GM23338 (cell line): ENCODE results near the gene TDRD1. TPM values are rescaled to one million over a fixed set of nuclear protein-coding genes. Genes with fewer than 3 reads are reported as not detected.

Experiments
- ATAC-seq: fragments of 200-7000 bp; cut with Tn5 transposase; 3 replicates; pipeline ENCODE4 v1.9.1; 2020
- DNase-seq: peaks from one replicate; pipeline ENCODE4 v3.0.0-alpha.2; 2015; ENCODE audit warnings: low spot score
- H2AFZ ChIP-seq: fragments of 200-600 bp; sonication (generic); 2 replicates; pipeline ENCODE4 v1.8.0; 2016; ENCODE audit warnings: antibody characterized with exemption, mild to moderate bottlenecking, moderate library complexity
- H3F3A ChIP-seq: fragments of 200-600 bp; sonication (generic); replicated peaks from 2 replicates; pipeline ENCODE4 v1.8.0; 2017; ENCODE audit warnings: antibody characterized with exemption, mixed run types, low read depth
- H3K27ac ChIP-seq: fragments of 200-600 bp; sonication (generic); 2 replicates; pipeline ENCODE4 v1.6.1; 2016; ENCODE audit warnings: low read depth
- H3K27me3 ChIP-seq: fragments of 200-600 bp; sonication (generic); 2 replicates; pipeline ENCODE4 v1.8.0; 2016; ENCODE audit warnings: mild to moderate bottlenecking, mixed run types, moderate library complexity; ENCODE audit not compliant: insufficient read depth
- H3K36me3 ChIP-seq: fragments of 200-600 bp; sonication (generic); 2 replicates; pipeline ENCODE4 v1.8.0; 2016; ENCODE audit warnings: mild to moderate bottlenecking; ENCODE audit not compliant: insufficient read depth
- H3K4me1 ChIP-seq: fragments of 200-600 bp; sonication (generic); 2 replicates; pipeline ENCODE4 v1.8.0; 2016; ENCODE audit warnings: mild to moderate bottlenecking, moderate library complexity; ENCODE audit not compliant: insufficient read depth
- H3K4me2 ChIP-seq: fragments of 200-600 bp; sonication (generic); 2 replicates; pipeline ENCODE4 v1.7.1; 2017; ENCODE audit warnings: mixed run types
- H3K4me3 ChIP-seq: fragments of 200-600 bp; sonication (generic); 2 replicates; pipeline ENCODE4 v1.6.1; 2016; ENCODE audit warnings: mixed run types
- H3K79me2 ChIP-seq: fragments of 200-600 bp; sonication (generic); replicated peaks from 2 replicates; pipeline ENCODE4 v1.8.0; 2017; ENCODE audit warnings: mild to moderate bottlenecking; ENCODE audit not compliant: insufficient read depth
- H3K9me2 ChIP-seq: fragments of 200-600 bp; sonication (generic); 2 replicates; pipeline ENCODE4 v1.8.0; 2017; ENCODE audit not compliant: insufficient read depth
- H4K20me1 ChIP-seq: fragments of 200-600 bp; sonication (generic); replicated peaks from 2 replicates; pipeline ENCODE4 v1.8.0; 2017; ENCODE audit warnings: mild to moderate bottlenecking; ENCODE audit not compliant: insufficient read depth
- H3K27ac Mint-ChIP-seq: 2 replicates; pipeline ENCODE4 v1.8.0; 2020; ENCODE audit warnings: inconsistent platforms, mild to moderate bottlenecking, moderate library complexity, mixed read lengths
- H3K27me3 Mint-ChIP-seq: 3 replicates; pipeline ENCODE4 v1.8.0; 2022; ENCODE audit warnings: low read depth, mild to moderate bottlenecking, moderate library complexity, mixed read lengths, inconsistent platforms; ENCODE audit not compliant: insufficient read depth, poor library complexity
- H3K36me3 Mint-ChIP-seq: 3 replicates; pipeline ENCODE4 v1.8.0; 2021; ENCODE audit warnings: low read depth, mild to moderate bottlenecking, inconsistent platforms, moderate library complexity, mixed read lengths
- H3K4me1 Mint-ChIP-seq: 3 replicates; pipeline ENCODE4 v1.8.0; 2020; ENCODE audit warnings: mild to moderate bottlenecking, inconsistent platforms, mixed read lengths
- H3K4me3 Mint-ChIP-seq: 3 replicates; pipeline ENCODE4 v1.8.0; 2021; ENCODE audit warnings: moderate library complexity, mild to moderate bottlenecking, inconsistent platforms, mixed read lengths
- H3K9me3 Mint-ChIP-seq: 3 replicates; pipeline ENCODE4 v1.8.0; 2020; ENCODE audit warnings: moderate library complexity, mild to moderate bottlenecking, inconsistent platforms, mixed read lengths
- CREB1 ChIP-seq: fragments of 250-450 bp; sonication (Bioruptor Pico); IDR thresholded peaks from 2 replicates; pipeline ENCODE4 v1.5.0; 2020; ENCODE audit warnings: low read depth, mild to moderate bottlenecking, moderate library complexity
- EZH2 ChIP-seq: fragments of 200-600 bp; sonication (generic); IDR thresholded peaks from one replicate; pipeline ENCODE4 v1.8.0; 2017; ENCODE audit warnings: antibody characterized with exemption, mild to moderate bottlenecking, low read depth; ENCODE audit not compliant: unreplicated experiment
- EZH2phosphoT487 ChIP-seq: fragments of 200-600 bp; sonication (generic); IDR thresholded peaks from one replicate; pipeline ENCODE4 v1.8.1; 2018; ENCODE audit warnings: antibody characterized with exemption; ENCODE audit not compliant: unreplicated experiment
- JUNB ChIP-seq: IDR thresholded peaks from one replicate; pipeline ENCODE4 v1.6.1; 2016; ENCODE audit warnings: antibody characterized with exemption; ENCODE audit not compliant: unreplicated experiment
- NANOG ChIP-seq: IDR thresholded peaks from 2 replicates; pipeline ENCODE4 v1.6.1; 2016; ENCODE audit warnings: antibody characterized with exemption, borderline replicate concordance
- POLR2AphosphoS5 ChIP-seq: IDR thresholded peaks from 2 replicates; pipeline ENCODE4 v1.6.1; 2016; ENCODE audit warnings: antibody characterized with exemption, low read depth
- STAT1 ChIP-seq: IDR thresholded peaks from one replicate; pipeline ENCODE4 v1.6.1; 2016; ENCODE audit warnings: antibody characterized with exemption; ENCODE audit not compliant: unreplicated experiment
- ZNF114 ChIP-seq: fragments of 250-450 bp; sonication (Bioruptor Pico); IDR thresholded peaks from 2 replicates; pipeline ENCODE4 v1.5.0; 2020; ENCODE audit warnings: mild to moderate bottlenecking, moderate library complexity
- ZNF331 ChIP-seq: fragments of 250-450 bp; sonication (Bioruptor Pico); IDR thresholded peaks from 2 replicates; pipeline ENCODE4 v1.5.0; 2020; ENCODE audit warnings: low read depth, mild to moderate bottlenecking, moderate library complexity
- polyA plus RNA-seq: library from polyadenylated mRNA; unstranded; fragments of >200 nt; fragmentation: Nextera tagmentation; extraction: Ambion mirVana; gene quantifications from 2 replicates; pipeline ENCODE4 v1.2.1, GENCODE V29; 2016
- total RNA-seq: library from RNA; depleted of rRNA; stranded (reverse); fragments of >200 nt; shearing (Covaris generic); gene quantifications from 2 replicates; pipeline ENCODE4 v1.2.3, GENCODE V29; 2014
- TF ChIP-seq, protein P1 (sequence below), 2 experiments: fragments of 200-600 bp in 1 of 2; sonication (generic) in 1 of 2; conservative IDR thresholded peaks; 2 replicates each; pipeline versions ENCODE4 v1.5.1 to v1.6.1; 2016 to 2017; ENCODE audit warnings: antibody characterized with exemption in 2 of 2, low read depth in 2 of 2, mild to moderate bottlenecking in 2 of 2, moderate library complexity in 1 of 2
- TF ChIP-seq, protein P2 (sequence below): IDR thresholded peaks from one replicate; pipeline ENCODE4 v1.6.1; 2018; ENCODE audit warnings: antibody characterized with exemption; ENCODE audit not compliant: unreplicated experiment

Gene TDRD1
- total and polyA plus RNA-seq, 2 experiments from 2014 or later = 0.52 to 1.5 TPM

DNA sequence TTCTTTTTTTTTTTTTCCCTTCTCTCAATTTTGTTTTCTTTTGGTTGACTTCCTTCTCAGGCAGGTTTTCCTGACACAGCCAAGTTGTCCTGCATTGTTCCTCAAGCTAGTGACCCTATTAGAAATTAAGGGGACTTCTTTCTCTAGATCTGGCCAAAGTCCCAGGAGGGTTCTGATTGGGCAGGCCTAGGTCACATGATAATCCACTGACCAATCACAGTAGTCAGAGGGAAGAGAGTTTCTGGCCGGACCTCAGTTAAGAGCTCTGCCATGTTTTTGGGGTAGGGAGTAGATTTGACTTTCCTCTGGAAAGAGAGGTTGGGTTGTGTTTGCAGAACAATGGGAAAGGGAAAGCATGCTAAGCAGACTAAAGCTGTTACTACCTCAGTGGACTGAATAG lies 76.1 kb downstream of the TDRD1 start:
- TF ChIP-seq JUNB (no peak), ZNF331 (CRISPR knock-in tag) (no peak), ZNF114 (no peak), CREB1 (CRISPR knock-in tag) (no peak), NANOG (no peak), POLR2AphosphoS5 (no peak), EZH2 (no peak), EZH2phosphoT487 (no peak)
- TF ChIP-seq, protein P1, sequence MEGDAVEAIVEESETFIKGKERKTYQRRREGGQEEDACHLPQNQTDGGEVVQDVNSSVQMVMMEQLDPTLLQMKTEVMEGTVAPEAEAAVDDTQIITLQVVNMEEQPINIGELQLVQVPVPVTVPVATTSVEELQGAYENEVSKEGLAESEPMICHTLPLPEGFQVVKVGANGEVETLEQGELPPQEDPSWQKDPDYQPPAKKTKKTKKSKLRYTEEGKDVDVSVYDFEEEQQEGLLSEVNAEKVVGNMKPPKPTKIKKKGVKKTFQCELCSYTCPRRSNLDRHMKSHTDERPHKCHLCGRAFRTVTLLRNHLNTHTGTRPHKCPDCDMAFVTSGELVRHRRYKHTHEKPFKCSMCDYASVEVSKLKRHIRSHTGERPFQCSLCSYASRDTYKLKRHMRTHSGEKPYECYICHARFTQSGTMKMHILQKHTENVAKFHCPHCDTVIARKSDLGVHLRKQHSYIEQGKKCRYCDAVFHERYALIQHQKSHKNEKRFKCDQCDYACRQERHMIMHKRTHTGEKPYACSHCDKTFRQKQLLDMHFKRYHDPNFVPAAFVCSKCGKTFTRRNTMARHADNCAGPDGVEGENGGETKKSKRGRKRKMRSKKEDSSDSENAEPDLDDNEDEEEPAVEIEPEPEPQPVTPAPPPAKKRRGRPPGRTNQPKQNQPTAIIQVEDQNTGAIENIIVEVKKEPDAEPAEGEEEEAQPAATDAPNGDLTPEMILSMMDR (conservative IDR thresholded peaks at IDR 0.05; ENCODE audit: low read depth in 2 of 2) = no peak
- TF ChIP-seq, protein P2, sequence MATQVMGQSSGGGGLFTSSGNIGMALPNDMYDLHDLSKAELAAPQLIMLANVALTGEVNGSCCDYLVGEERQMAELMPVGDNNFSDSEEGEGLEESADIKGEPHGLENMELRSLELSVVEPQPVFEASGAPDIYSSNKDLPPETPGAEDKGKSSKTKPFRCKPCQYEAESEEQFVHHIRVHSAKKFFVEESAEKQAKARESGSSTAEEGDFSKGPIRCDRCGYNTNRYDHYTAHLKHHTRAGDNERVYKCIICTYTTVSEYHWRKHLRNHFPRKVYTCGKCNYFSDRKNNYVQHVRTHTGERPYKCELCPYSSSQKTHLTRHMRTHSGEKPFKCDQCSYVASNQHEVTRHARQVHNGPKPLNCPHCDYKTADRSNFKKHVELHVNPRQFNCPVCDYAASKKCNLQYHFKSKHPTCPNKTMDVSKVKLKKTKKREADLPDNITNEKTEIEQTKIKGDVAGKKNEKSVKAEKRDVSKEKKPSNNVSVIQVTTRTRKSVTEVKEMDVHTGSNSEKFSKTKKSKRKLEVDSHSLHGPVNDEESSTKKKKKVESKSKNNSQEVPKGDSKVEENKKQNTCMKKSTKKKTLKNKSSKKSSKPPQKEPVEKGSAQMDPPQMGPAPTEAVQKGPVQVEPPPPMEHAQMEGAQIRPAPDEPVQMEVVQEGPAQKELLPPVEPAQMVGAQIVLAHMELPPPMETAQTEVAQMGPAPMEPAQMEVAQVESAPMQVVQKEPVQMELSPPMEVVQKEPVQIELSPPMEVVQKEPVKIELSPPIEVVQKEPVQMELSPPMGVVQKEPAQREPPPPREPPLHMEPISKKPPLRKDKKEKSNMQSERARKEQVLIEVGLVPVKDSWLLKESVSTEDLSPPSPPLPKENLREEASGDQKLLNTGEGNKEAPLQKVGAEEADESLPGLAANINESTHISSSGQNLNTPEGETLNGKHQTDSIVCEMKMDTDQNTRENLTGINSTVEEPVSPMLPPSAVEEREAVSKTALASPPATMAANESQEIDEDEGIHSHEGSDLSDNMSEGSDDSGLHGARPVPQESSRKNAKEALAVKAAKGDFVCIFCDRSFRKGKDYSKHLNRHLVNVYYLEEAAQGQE = no peak
- Histone ChIP-seq H4K20me1 (no peaks in the 10 kb centered on the region), H3K4me1 (peaks cover 6% of the 10 kb centered on the region; the same call in 1 of the 2 replicates)

DNA sequence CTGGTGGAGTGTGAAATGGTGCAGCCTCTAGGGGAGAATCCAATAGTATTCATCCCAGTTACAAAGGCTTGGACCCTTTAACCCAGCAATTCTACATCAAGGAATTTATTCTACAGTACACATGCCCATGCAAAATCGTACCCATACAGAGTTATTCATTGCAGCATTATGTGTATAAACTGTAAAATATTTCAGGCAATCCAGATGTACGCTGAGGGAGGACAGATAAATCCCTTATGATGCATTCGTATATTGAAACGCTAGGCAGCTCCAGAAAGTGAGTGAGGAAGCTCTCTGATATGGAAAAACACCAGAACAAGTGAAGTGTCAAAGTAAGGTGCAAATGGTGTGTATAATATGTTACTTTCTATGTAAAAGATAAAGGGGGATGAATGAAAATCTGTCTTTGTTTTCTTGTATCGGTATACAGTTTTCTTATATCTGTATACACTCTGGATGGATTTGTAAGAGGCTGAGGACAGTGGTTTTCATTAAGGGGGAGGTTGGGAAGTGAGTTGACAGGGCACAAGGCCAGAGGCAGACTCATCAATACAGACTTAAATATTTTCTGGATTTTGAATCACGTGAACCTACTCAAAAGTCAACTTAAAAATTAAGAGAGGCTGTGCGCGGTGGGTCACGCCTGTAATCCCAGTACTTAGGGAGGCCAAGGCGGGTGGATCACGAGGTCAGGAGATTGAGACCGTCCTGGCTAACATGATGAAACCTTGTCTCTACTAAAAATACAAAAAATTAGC lies 77.0 kb downstream of the TDRD1 start:
- no peaks in the 10 kb centered on the region for H3F3A ChIP-seq
- no peak overlapping the region for H3K4me3 ChIP-seq
- Mint-ChIP-seq H3K27me3 (peaks cover 20% of the 10 kb centered on the region), H3K36me3 (peaks cover 22% of the 10 kb centered on the region), H3K27ac (no peak overlapping the region), H3K4me1 (no peaks in the 10 kb centered on the region; the same call in 1 of the 3 replicates), H3K4me3 (no peak overlapping the region), H3K9me3 (peaks cover 21% of the 10 kb centered on the region)
- no peak for ATAC-seq
- H3K9me2 ChIP-seq = no peaks in the 10 kb centered on the region
- DNase-seq = no peak
- H3K79me2 ChIP-seq = no peaks in the 10 kb centered on the region
- H3K4me1 ChIP-seq = peaks cover 6% of the 10 kb centered on the region; the same call in 1 of the 2 replicates
- no peaks in the 10 kb centered on the region for H3K36me3 ChIP-seq
- no peak overlapping the region for H3K4me2 ChIP-seq
- no peak overlapping the region for H2AFZ ChIP-seq
- H4K20me1 ChIP-seq = no peaks in the 10 kb centered on the region
- no peaks in the 10 kb centered on the region for H3K27me3 ChIP-seq
- H3K27ac ChIP-seq = no peak overlapping the region
- TF ChIP-seq STAT1 = no peak
- no peak for TF ChIP-seq ZNF331 (CRISPR knock-in tag)
- no peak for TF ChIP-seq POLR2AphosphoS5

More for the DNA sequence above, 76.1 kb downstream of the TDRD1 start:
- peaks cover 20% of the 10 kb centered on the region for H3K27me3 Mint-ChIP-seq
- Histone ChIP-seq H3K4me3 (no peak overlapping the region), H3K27ac (no peak overlapping the region), H3K9me2 (no peaks in the 10 kb centered on the region), H2AFZ (no peak overlapping the region), H3K27me3 (no peaks in the 10 kb centered on the region), H3K36me3 (no peaks in the 10 kb centered on the region), H3K4me2 (no peak overlapping the region), H3F3A (no peaks in the 10 kb centered on the region), H3K79me2 (no peaks in the 10 kb centered on the region)
- H3K4me1 Mint-ChIP-seq = no peaks in the 10 kb centered on the region; the same call in 1 of the 3 replicates
- H3K9me3 Mint-ChIP-seq = peaks cover 21% of the 10 kb centered on the region
- no peak for ATAC-seq
- no peak overlapping the region for H3K4me3 Mint-ChIP-seq
- H3K27ac Mint-ChIP-seq = no peak overlapping the region
- peaks cover 22% of the 10 kb centered on the region for H3K36me3 Mint-ChIP-seq
- DNase-seq = no peak
